ENCODE results near the gene DTX1. TPM values are rescaled to one million over a fixed set of nuclear protein-coding genes. Genes with fewer than 3 reads are reported as not detected.

The DTX1 gene
- total and polyA plus RNA-seq, 2 of the 13 experiments (the other 11 are each of a cell fraction or from before 2014, with no cell fraction given): not detected

GRCh38 chr12:113111247-113111646 lies 54.7 kb downstream of the DTX1 start:
- in situ Hi-C loops (cut with HindIII; ENCODE audit: extremely low pct_ligation_motif_present, low pct_unique_long_range_greater_than_20kb): no loop called here
- DNase-seq (ENCODE audit: low spot score): no peak
- FAIRE-seq: no peak
- intact Hi-C loops (cut with micrococcal nuclease; ENCODE audit: unreplicated experiment): no loop called here
- BruUV-seq (replicated peaks): no TSS peak
- WGBS (ENCODE audit: low lambda C conversion rate): 64% methylated on average over 3 of the region's 3 CpGs
- no peak overlapping the region for H3K27ac ChIP-seq (ENCODE audit: extremely low read length, insufficient read depth, low read length)
- H3K4me3 ChIP-seq (replicated peaks in 1 of 3; ENCODE audit: insufficient read depth in 1 of 3, low read depth in 2 of 3, low read length in 3 of 3): no peak overlapping the region
- no peak for ATAC-seq
- no peak overlapping the region for H2AFZ ChIP-seq (ENCODE audit: low read length)
- no peaks in the 10 kb centered on the region for H4K20me1 ChIP-seq (ENCODE audit: insufficient read depth, low read length)
- H3K27me3 ChIP-seq (ENCODE audit: control insufficient read depth in 1 of 2, insufficient read depth in 2 of 2, low read length in 2 of 2): peaks cover 0 to 10% of the 10 kb centered on the region in 2 experiments; a peak in 2 of 5 replicates
- H3K9ac ChIP-seq (ENCODE audit: insufficient read depth, low read depth, low read length): no peak overlapping the region
- no peaks in the 10 kb centered on the region for H3K4me1 ChIP-seq (ENCODE audit: insufficient read depth, low read length)
- H3K4me2 ChIP-seq (ENCODE audit: low read depth, low read length): no peak overlapping the region
- no peaks in the 10 kb centered on the region for H3K36me3 ChIP-seq (replicated peaks in 1 of 2; ENCODE audit: control insufficient read depth in 1 of 2, insufficient read depth in 2 of 2, low read length in 2 of 2)
- no peaks in the 10 kb centered on the region for H3K9me3 ChIP-seq (ENCODE audit: low read length)
- no peaks in the 10 kb centered on the region for H3K79me2 ChIP-seq (ENCODE audit: insufficient read depth, low read length)
- ChIA-PET CTCF (ENCODE audit: low intra/inter-chr PET ratio, low total read pairs) (no interaction called here), POLR2A (interaction anchor here (0.6 kb wide), 1 partner anchor 19 kb away, joined by 3 read pairs; no protein-coding TSS in a partner anchor)
- no peak for TF ChIP-seq SIX1 (CRISPR knock-in tag; IDR thresholded peaks at IDR 0.05; ENCODE audit: borderline replicate concordance)
- TF ChIP-seq ZNF629 (CRISPR knock-in tag; conservative IDR thresholded peaks at IDR 0.05): peak; percentile 63; the same call in 1 of the 2 replicates

GRCh38 chr12:113112043-113112899 lies 55.7 kb downstream of the DTX1 start:
- CTCF ChIA-PET (ENCODE audit: low intra/inter-chr PET ratio, low total read pairs): no interaction called here
- no peak overlapping the region for H3K9ac ChIP-seq (ENCODE audit: insufficient read depth, low read depth, low read length)
- no peaks in the 10 kb centered on the region for H3K9me3 ChIP-seq (ENCODE audit: low read length)
- POLR2A ChIA-PET: no interaction called here
- in situ Hi-C loops (cut with HindIII; ENCODE audit: extremely low pct_ligation_motif_present, low pct_unique_long_range_greater_than_20kb) (no loop called here), intact Hi-C loops (cut with micrococcal nuclease; ENCODE audit: unreplicated experiment) (no loop called here)
- no TSS peak for BruUV-seq (replicated peaks)
- H2AFZ ChIP-seq (ENCODE audit: low read length): no peak overlapping the region
- no peaks in the 10 kb centered on the region for H4K20me1 ChIP-seq (ENCODE audit: insufficient read depth, low read length)
- no peak for ATAC-seq
- H3K27me3 ChIP-seq (ENCODE audit: control insufficient read depth in 1 of 2, insufficient read depth in 2 of 2, low read length in 2 of 2): peaks cover 0 to 10% of the 10 kb centered on the region in 2 experiments; a peak in 1 of 5 replicates
- no peak overlapping the region for H3K27ac ChIP-seq (ENCODE audit: extremely low read length, insufficient read depth, low read length)
- no peak overlapping the region for H3K4me2 ChIP-seq (ENCODE audit: low read depth, low read length)
- WGBS (ENCODE audit: low lambda C conversion rate): 33% methylated on average over 21 of the region's 39 CpGs
- H3K36me3 ChIP-seq (replicated peaks in 1 of 2; ENCODE audit: control insufficient read depth in 1 of 2, insufficient read depth in 2 of 2, low read length in 2 of 2): no peaks in the 10 kb centered on the region
- H3K4me3 ChIP-seq (replicated peaks in 1 of 3; ENCODE audit: insufficient read depth in 1 of 3, low read depth in 2 of 3, low read length in 3 of 3): no peak overlapping the region
- H3K4me1 ChIP-seq (ENCODE audit: insufficient read depth, low read length): no peaks in the 10 kb centered on the region
- FAIRE-seq: no peak
- no peak for DNase-seq (ENCODE audit: low spot score)
- no peaks in the 10 kb centered on the region for H3K79me2 ChIP-seq (ENCODE audit: insufficient read depth, low read length)
- TF ChIP-seq ZNF670 (CRISPR knock-in tag; IDR thresholded peaks at IDR 0.05; ENCODE audit: borderline replicate concordance): no peak
- TF ChIP-seq DBP (CRISPR knock-in tag; IDR thresholded peaks at IDR 0.05; ENCODE audit: not compliant biosample characterization): no peak
- TF ChIP-seq ZNF34 (CRISPR knock-in tag; IDR thresholded peaks at IDR 0.05; ENCODE audit: borderline replicate concordance): no peak
- TF ChIP-seq DZIP1 (CRISPR knock-in tag; IDR thresholded peaks at IDR 0.05): no peak
- no peak for TF ChIP-seq CREBL2 (CRISPR knock-in tag; IDR thresholded peaks at IDR 0.05; ENCODE audit: borderline replicate concordance)
- TF ChIP-seq ZNF350 (CRISPR knock-in tag; IDR thresholded peaks at IDR 0.05; ENCODE audit: borderline replicate concordance, low read depth): no peak

All from HepG2 (cell line).